ENCODE measurements around the gene LMF1. TPM values are rescaled to one million over a fixed set of nuclear protein-coding genes. Genes with fewer than 3 reads are reported as not detected.

LMF1 gene
- total and polyA plus RNA-seq, 2 of the 4 experiments (the other 2 are of a cell fraction): 7.7 to 13.1 TPM

GRCh38 chr16:922051-922450, 48.7 kb downstream of the LMF1 start:
- Histone ChIP-seq H3K4ac (ENCODE audit: low read depth, low read length) (no peak overlapping the region), H4K91ac (ENCODE audit: insufficient read depth, low read depth, low read length) (no peak overlapping the region), H3K4me3 (ENCODE audit: insufficient read depth, low read depth, low read length) (no peak overlapping the region), H4K20me1 (ENCODE audit: insufficient read depth, low read length) (no peaks in the 10 kb centered on the region), H3K9me1 (ENCODE audit: insufficient read depth, low read length) (peaks cover 10% of the 10 kb centered on the region; the same call in 1 of the 2 replicates), H2BK120ac (ENCODE audit: low read depth, low read length) (no peak overlapping the region), H3K4me1 (ENCODE audit: control insufficient read depth, insufficient read depth, low read length) (peaks cover 15% of the 10 kb centered on the region), H4K5ac (ENCODE audit: low read depth, low read length) (no peak overlapping the region), H3K79me1 (ENCODE audit: low read depth in 1 of 2, low read length in 2 of 2) (0 out of 4 replicates have a peak, but pooled peaks cover 0 to 3% of the 10 kb centered on the region in 2 experiments), H2AFZ (replicated peaks; ENCODE audit: low read length, poor library complexity) (no peak overlapping the region), H4K8ac (ENCODE audit: low read depth in 2 of 2, low read length in 2 of 2) (no peak overlapping the region), H2AK5ac (ENCODE audit: low read depth, low read length) (0 out of 2 replicates have a peak overlapping the region, but pooled peaks have one; percentile 5), H3K4me2 (ENCODE audit: low read depth, low read length) (no peak overlapping the region), H2AK9ac (replicated peaks; ENCODE audit: low read depth, low read length, poor library complexity) (no peak overlapping the region), H3K27ac (ENCODE audit: insufficient read depth, low read length) (no peak overlapping the region), H3K14ac (replicated peaks; ENCODE audit: low read depth, low read length) (no peak overlapping the region), H2BK5ac (ENCODE audit: low read depth, low read length, poor library complexity, severe bottlenecking) (no peak overlapping the region), H2BK20ac (ENCODE audit: low read depth, low read length) (no peak overlapping the region), H3K9me3 (ENCODE audit: control insufficient read depth, insufficient read depth, low read length) (peaks cover 6% of the 10 kb centered on the region), H3K56ac (ENCODE audit: extremely low read depth, insufficient read depth, low read length) (no peak overlapping the region), H3K9ac (ENCODE audit: low read depth, low read length) (no peak overlapping the region), H3K18ac (ENCODE audit: low read depth, low read length) (no peak overlapping the region), H2BK15ac (ENCODE audit: low read depth, low read length) (no peak overlapping the region), H3K27me3 (ENCODE audit: control insufficient read depth, insufficient read depth, low read length) (no peaks in the 10 kb centered on the region), H3K23ac (ENCODE audit: low read depth, low read length) (no peak overlapping the region), H3K36me3 (ENCODE audit: control insufficient read depth, insufficient read depth, low read length) (peaks cover 4% of the 10 kb centered on the region; the same call in 1 of the 2 replicates)
- ChIA-PET CTCF (no interaction called here), POLR2A (ENCODE audit: unreplicated experiment) (no interaction called here)
- DNase-seq (no peak), ATAC-seq (ENCODE audit: low read depth) (no peak)
- dilution Hi-C loops (cut with HindIII; ENCODE audit: low sequenced_read_pairs, unreplicated experiment): no loop called here
- no TSS peak for BruUV-seq (replicated peaks)
- 100% methylated on average over 2 of the region's 13 CpGs; no CpG with 5 or more reads in 1 of the 2 experiments for WGBS, 2 experiments (ENCODE audit: extremely low coverage in 2 of 2, insufficient read length in 1 of 2)
- intact Hi-C loops (cut with micrococcal nuclease): no loop called here
- TF ChIP-seq BHLHE40 (IDR thresholded peaks at IDR 0.05; ENCODE audit: low read depth, low read length) (no peak), FOS (IDR thresholded peaks at IDR 0.05; ENCODE audit: low read depth, low read length) (no peak), RAD21 (IDR thresholded peaks at IDR 0.05; ENCODE audit: low read length) (no peak), MAZ (IDR thresholded peaks at IDR 0.05; ENCODE audit: borderline replicate concordance, low read depth, low read length) (no peak)
- in situ Hi-C loops (cut with MboI; ENCODE audit: low sequenced_read_pairs): no loop called here
